Natural killer cell (primary cell): ENCODE data around the gene DIP2C. TPM values are rescaled to one million over a fixed set of nuclear protein-coding genes. Genes with fewer than 3 reads are reported as not detected.

Experiments
- ATAC-seq, 3 donors: fragments of 150-1000 bp in 2 of 3; fragments of 200-7000 bp in 1 of 3; cut with Tn5 transposase; 1 replicate in 1 of 3; 2 replicates in 2 of 3; pipeline ENCODE4 v1.10.0; 2021; ENCODE audit warnings: mild to moderate bottlenecking in 2 of 3, moderate library complexity in 2 of 3
- DNase-seq, 2 donors: peaks; one replicate each; pipeline versions ENCODE4 v3.0.0 to v3.0.0-alpha.2; 2013 to 2021; ENCODE audit warnings: mixed read lengths in 1 of 2
- H3K27ac ChIP-seq: one replicate; pipeline ENCODE4 v1.5.1; 2013; ENCODE audit warnings: mild to moderate bottlenecking, low read length
- H3K27me3 ChIP-seq: one replicate; pipeline ENCODE4 v1.6.1; 2013; ENCODE audit warnings: low read length; ENCODE audit not compliant: control insufficient read depth, insufficient read depth
- H3K36me3 ChIP-seq: one replicate; pipeline ENCODE4 v1.6.1; 2013; ENCODE audit warnings: low read length; ENCODE audit not compliant: control insufficient read depth, insufficient read depth
- H3K4me1 ChIP-seq: one replicate; pipeline ENCODE4 v1.6.1; 2013; ENCODE audit warnings: low read length; ENCODE audit not compliant: control insufficient read depth, insufficient read depth
- H3K4me3 ChIP-seq: one replicate; pipeline ENCODE4 v1.5.1; 2013; ENCODE audit warnings: low read length
- H3K9me3 ChIP-seq: one replicate; pipeline ENCODE4 v1.6.1; 2013; ENCODE audit warnings: low read length; ENCODE audit not compliant: control insufficient read depth, insufficient read depth
- H3K27ac Mint-ChIP-seq, 2 donors: one replicate each; pipeline ENCODE4 v1.8.0; 2022; ENCODE audit warnings: mild to moderate bottlenecking in 2 of 2, mixed read lengths in 2 of 2, moderate library complexity in 1 of 2
- H3K27me3 Mint-ChIP-seq, 2 donors: one replicate each; pipeline ENCODE4 v1.8.0; 2022; ENCODE audit warnings: low read depth in 2 of 2, mixed read lengths in 2 of 2
- H3K36me3 Mint-ChIP-seq: one replicate; pipeline ENCODE4 v1.8.0; 2022; ENCODE audit warnings: mixed read lengths
- H3K4me1 Mint-ChIP-seq, 2 donors: one replicate each; pipeline ENCODE4 v1.8.0; 2022; ENCODE audit warnings: mixed read lengths in 2 of 2
- H3K4me3 Mint-ChIP-seq: one replicate; pipeline ENCODE4 v1.8.0; 2022; ENCODE audit warnings: mild to moderate bottlenecking, moderate library complexity, mixed read lengths
- H3K9me3 Mint-ChIP-seq, 2 donors: one replicate each; pipeline ENCODE4 v1.8.0; 2022; ENCODE audit warnings: mixed read lengths in 2 of 2
- CTCF ChIP-seq: fragments of 200-600 bp; IDR thresholded peaks from one replicate; pipeline ENCODE4 v1.8.0; 2022; ENCODE audit warnings: antibody characterized with exemption
- WGBS: methylation state at CpG from one replicate; pipeline ENCODE4 v1.1.7; 2013; ENCODE audit warnings: missing lambda C conversion rate; ENCODE audit not compliant: insufficient coverage; 5-methylcytosine and 5-hydroxymethylcytosine counted together
- intact Hi-C: fragments of 100-400 bp; cut with micrococcal nuclease; formaldehyde crosslinking; loops from one replicate; pipeline ENCODE4 v1.14.2; 2022
- total RNA-seq, 4 donors: library from RNA; stranded (reverse); fragments of 120-200 nt in 1 of 4; gene quantifications; one replicate each; pipeline versions ENCODE4 v1.2.3 to v1.2.4, GENCODE V29; 2013 to 2022

Gene DIP2C
- total RNA-seq, 3 donors from 2014 or later (not counting 1 experiment from before 2014, with no cell fraction given): 1.5 to 5.8 (median 3.8) TPM

- H3K27me3 Mint-ChIP-seq: peaks cover 8 to 9% of the 10 kb centered on the region in 2 donors
- intact Hi-C loops: no loop called here
- H3K36me3 Mint-ChIP-seq: no peaks in the 10 kb centered on the region
- DNase-seq (no peak), ATAC-seq (no peak)
- H3K27ac ChIP-seq: no peak overlapping the region
- H3K27me3 ChIP-seq: no peaks in the 10 kb centered on the region
- no peak for TF ChIP-seq CTCF
- H3K4me3 Mint-ChIP-seq: no peak overlapping the region
- H3K4me1 Mint-ChIP-seq: peaks cover 12 to 25% of the 10 kb centered on the region in 2 donors
- no peak overlapping the region for H3K27ac Mint-ChIP-seq
- no peaks in the 10 kb centered on the region for H3K36me3 ChIP-seq
- no peaks in the 10 kb centered on the region for H3K9me3 ChIP-seq
- no peaks in the 10 kb centered on the region for H3K9me3 Mint-ChIP-seq
- H3K4me3 ChIP-seq: no peak overlapping the region
- peaks cover 26% of the 10 kb centered on the region for H3K4me1 ChIP-seq
- 95% methylated on average over 23 of the region's 23 CpGs for WGBS
These were observed 299.5 kb downstream of the DIP2C start for GRCh38 chr10:389836-390448.

GRCh38 chr10:389261-389790 is 300.1 kb downstream of the DIP2C start:
- no peak overlapping the region for H3K27ac ChIP-seq
- H3K36me3 Mint-ChIP-seq: no peaks in the 10 kb centered on the region
- H3K4me1 Mint-ChIP-seq: peaks cover 12 to 19% of the 10 kb centered on the region in 2 donors
- H3K4me3 Mint-ChIP-seq: no peak overlapping the region
- WGBS: 90% methylated on average over 10 of the region's 16 CpGs
- no peak overlapping the region for H3K27ac Mint-ChIP-seq
- no peaks in the 10 kb centered on the region for H3K9me3 Mint-ChIP-seq
- no peak overlapping the region for H3K4me3 ChIP-seq
- no peaks in the 10 kb centered on the region for H3K27me3 ChIP-seq
- TF ChIP-seq CTCF: no peak
- ATAC-seq (no peak), DNase-seq (no peak)
- no peaks in the 10 kb centered on the region for H3K36me3 ChIP-seq
- H3K27me3 Mint-ChIP-seq: peaks cover 8 to 15% of the 10 kb centered on the region in 2 donors
- intact Hi-C loops: no loop called here
- no peaks in the 10 kb centered on the region for H3K9me3 ChIP-seq
- peaks cover 20% of the 10 kb centered on the region for H3K4me1 ChIP-seq

GRCh38 chr10:388661-389045 is 300.8 kb downstream of the DIP2C start:
- Histone ChIP-seq H3K27ac (no peak overlapping the region), H3K4me3 (no peak overlapping the region), H3K36me3 (no peaks in the 10 kb centered on the region), H3K27me3 (no peaks in the 10 kb centered on the region), H3K9me3 (no peaks in the 10 kb centered on the region), H3K4me1 (peaks cover 15% of the 10 kb centered on the region)
- ATAC-seq: no peak
- intact Hi-C loops: no loop called here
- Mint-ChIP-seq H3K4me1 (peaks cover 10 to 13% of the 10 kb centered on the region in 2 donors), H3K36me3 (no peaks in the 10 kb centered on the region), H3K27me3 (peaks cover 14 to 20% of the 10 kb centered on the region in 2 donors), H3K27ac (no peak overlapping the region), H3K9me3 (no peaks in the 10 kb centered on the region), H3K4me3 (no peak overlapping the region)
- no peak for DNase-seq
- TF ChIP-seq CTCF: no peak
- 87% methylated on average over 12 of the region's 13 CpGs for WGBS
